ENCODE results near the gene SLC4A1.

Gene SLC4A1

DNA sequence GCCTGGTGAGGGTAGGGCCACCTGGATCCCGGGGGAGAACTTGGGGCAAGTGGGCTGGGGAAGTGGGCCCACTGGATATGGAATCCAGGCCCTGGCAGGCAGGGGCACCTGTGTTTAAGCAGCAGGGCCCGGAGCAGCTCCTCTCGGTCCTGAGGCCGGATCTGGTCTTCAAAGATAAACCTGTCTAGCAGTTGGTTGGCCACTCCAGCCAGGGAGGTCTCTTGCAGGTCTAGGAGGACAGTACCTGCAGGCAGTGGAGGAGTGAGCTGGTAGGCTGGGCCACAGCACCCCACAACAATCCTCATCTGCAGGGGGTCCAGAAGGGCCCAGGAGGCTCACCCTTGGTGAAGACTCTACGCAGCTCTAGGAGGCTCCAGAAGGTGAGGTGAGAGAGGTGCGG, 7.6 kb downstream of the SLC4A1 start:
- TF ChIP-seq, protein P1, sequence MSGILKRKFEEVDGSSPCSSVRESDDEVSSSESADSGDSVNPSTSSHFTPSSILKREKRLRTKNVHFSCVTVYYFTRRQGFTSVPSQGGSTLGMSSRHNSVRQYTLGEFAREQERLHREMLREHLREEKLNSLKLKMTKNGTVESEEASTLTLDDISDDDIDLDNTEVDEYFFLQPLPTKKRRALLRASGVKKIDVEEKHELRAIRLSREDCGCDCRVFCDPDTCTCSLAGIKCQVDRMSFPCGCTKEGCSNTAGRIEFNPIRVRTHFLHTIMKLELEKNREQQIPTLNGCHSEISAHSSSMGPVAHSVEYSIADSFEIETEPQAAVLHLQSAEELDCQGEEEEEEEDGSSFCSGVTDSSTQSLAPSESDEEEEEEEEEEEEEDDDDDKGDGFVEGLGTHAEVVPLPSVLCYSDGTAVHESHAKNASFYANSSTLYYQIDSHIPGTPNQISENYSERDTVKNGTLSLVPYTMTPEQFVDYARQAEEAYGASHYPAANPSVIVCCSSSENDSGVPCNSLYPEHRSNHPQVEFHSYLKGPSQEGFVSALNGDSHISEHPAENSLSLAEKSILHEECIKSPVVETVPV (CRISPR knock-in tag; IDR thresholded peaks at IDR 0.05), result no peak
- no peak for TF ChIP-seq PPARA (CRISPR knock-in tag; IDR thresholded peaks at IDR 0.05; ENCODE audit: borderline replicate concordance)
- ATAC-seq, result no peak

DNA sequence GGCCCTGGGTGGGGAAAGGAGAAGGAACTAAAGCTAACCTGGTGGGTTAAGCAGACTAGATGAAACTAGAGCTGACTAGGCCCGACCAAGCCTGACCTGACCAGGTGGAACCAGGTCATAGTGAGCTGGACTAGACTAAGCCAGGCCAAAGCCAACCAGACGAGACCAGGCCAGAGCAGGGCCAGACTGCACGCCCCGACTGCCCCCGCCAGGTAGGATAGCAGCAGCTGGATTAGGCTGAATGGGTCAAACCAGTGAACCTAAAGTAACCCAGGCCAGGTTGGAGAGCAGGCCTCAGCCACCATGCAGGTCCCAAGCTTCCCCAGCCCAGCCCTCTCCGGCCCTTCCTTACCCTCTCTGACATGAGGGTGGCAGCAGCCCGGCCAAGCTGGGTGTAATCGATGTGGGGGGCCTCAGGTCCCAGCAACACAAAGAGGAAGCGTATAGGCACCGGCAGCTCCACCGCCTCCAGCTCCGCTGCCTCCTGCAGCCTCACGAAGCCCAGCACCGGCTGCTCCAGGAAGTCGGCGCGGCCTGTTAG, 9.1 kb downstream of the SLC4A1 start:
- TF ChIP-seq BACH2 (CRISPR knock-in tag; IDR thresholded peaks at IDR 0.05; ENCODE audit: borderline replicate concordance) (no peak), SNAI2 (CRISPR knock-in tag; IDR thresholded peaks at IDR 0.05) (no peak), GLIS3 (CRISPR knock-in tag; IDR thresholded peaks at IDR 0.05) (no peak), CSDC2 (CRISPR knock-in tag; IDR thresholded peaks at IDR 0.05) (no peak), POU6F1 (CRISPR knock-in tag; IDR thresholded peaks at IDR 0.05; ENCODE audit: borderline replicate concordance, low read depth) (no peak), ESRRG (CRISPR knock-in tag; IDR thresholded peaks at IDR 0.05) (no peak), ZNF565 (CRISPR knock-in tag; conservative IDR thresholded peaks at IDR 0.05; ENCODE audit: low read depth) (no peak), PATZ1 (CRISPR knock-in tag; IDR thresholded peaks at IDR 0.05; ENCODE audit: borderline replicate concordance) (no peak)
- TF ChIP-seq, protein P2, sequence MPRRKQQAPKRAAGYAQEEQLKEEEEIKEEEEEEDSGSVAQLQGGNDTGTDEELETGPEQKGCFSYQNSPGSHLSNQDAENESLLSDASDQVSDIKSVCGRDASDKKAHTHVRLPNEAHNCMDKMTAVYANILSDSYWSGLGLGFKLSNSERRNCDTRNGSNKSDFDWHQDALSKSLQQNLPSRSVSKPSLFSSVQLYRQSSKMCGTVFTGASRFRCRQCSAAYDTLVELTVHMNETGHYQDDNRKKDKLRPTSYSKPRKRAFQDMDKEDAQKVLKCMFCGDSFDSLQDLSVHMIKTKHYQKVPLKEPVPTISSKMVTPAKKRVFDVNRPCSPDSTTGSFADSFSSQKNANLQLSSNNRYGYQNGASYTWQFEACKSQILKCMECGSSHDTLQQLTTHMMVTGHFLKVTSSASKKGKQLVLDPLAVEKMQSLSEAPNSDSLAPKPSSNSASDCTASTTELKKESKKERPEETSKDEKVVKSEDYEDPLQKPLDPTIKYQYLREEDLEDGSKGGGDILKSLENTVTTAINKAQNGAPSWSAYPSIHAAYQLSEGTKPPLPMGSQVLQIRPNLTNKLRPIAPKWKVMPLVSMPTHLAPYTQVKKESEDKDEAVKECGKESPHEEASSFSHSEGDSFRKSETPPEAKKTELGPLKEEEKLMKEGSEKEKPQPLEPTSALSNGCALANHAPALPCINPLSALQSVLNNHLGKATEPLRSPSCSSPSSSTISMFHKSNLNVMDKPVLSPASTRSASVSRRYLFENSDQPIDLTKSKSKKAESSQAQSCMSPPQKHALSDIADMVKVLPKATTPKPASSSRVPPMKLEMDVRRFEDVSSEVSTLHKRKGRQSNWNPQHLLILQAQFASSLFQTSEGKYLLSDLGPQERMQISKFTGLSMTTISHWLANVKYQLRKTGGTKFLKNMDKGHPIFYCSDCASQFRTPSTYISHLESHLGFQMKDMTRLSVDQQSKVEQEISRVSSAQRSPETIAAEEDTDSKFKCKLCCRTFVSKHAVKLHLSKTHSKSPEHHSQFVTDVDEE (CRISPR knock-in tag; IDR thresholded peaks at IDR 0.05), result no peak
- no peak for ATAC-seq

DNA sequence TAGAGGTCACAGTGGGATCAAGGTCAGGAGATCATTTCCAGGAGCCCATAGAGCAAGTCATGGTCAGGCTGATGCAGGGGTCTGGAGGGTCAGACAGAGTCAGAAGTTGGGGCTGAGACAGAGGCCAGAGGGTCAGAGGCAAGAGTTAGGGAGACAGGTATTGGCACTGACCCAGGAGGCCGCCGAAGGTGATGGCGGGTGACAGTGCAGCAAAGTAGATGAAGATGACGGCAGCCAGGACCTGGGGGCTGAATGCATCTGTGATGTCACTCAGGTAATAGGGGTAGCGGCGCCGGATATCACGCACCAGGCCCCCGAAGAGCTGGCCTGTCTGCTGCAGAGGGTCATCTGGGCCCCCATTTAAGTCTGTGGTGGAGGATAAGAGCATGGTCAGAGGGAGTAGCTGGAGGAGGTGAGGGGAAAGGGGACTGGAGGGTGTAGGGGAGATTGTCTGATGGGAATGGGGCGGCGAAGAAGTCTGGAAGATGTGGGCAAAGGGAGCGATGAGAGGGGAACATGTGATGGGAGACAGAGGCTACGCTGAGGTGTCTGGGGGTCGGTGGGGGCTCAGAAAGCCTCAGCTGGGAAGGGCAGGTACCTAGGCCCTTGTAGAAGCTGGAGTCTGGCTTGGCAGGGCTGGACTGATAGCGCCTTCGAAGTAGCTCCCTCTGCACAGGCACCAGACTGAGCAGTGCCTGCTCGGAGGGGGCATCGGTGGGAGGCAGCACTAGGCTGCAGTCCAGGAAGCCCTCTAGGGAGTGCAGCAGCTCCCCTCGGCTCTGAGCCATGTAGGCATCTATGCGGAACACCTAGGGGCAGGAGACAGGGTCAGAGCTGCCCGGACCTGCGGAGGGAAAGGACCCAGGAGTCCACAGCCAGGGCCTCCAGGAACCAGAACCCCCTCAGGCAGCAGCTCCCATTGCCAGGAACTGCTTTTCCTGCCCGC, 9.8 kb downstream of the SLC4A1 start:
- TF ChIP-seq TCF4 (CRISPR knock-in tag; IDR thresholded peaks at IDR 0.05; ENCODE audit: borderline replicate concordance) (no peak), SNAI2 (CRISPR knock-in tag; IDR thresholded peaks at IDR 0.05) (no peak), POU6F1 (CRISPR knock-in tag; IDR thresholded peaks at IDR 0.05; ENCODE audit: borderline replicate concordance, low read depth) (no peak), ZC3H10 (CRISPR knock-in tag; IDR thresholded peaks at IDR 0.05) (no peak), PPARA (CRISPR knock-in tag; IDR thresholded peaks at IDR 0.05; ENCODE audit: borderline replicate concordance) (no peak)
- ATAC-seq, result no peak

GRCh38 chr17:44256671-44257070, 11.3 kb downstream of the SLC4A1 start:
- no peak for ATAC-seq
- no peak for TF ChIP-seq ZNF70 (CRISPR knock-in tag; IDR thresholded peaks at IDR 0.05)
- TF ChIP-seq, protein P1 (CRISPR knock-in tag; IDR thresholded peaks at IDR 0.05), result no peak
- no peak for TF ChIP-seq ARNTL (CRISPR knock-in tag; IDR thresholded peaks at IDR 0.05; ENCODE audit: borderline replicate concordance, low read depth)
- no peak for TF ChIP-seq PATZ1 (CRISPR knock-in tag; IDR thresholded peaks at IDR 0.05; ENCODE audit: borderline replicate concordance)
- TF ChIP-seq RARB (CRISPR knock-in tag; IDR thresholded peaks at IDR 0.05), result no peak
- no peak for TF ChIP-seq ISL1 (CRISPR knock-in tag; IDR thresholded peaks at IDR 0.05)
- TF ChIP-seq ZNF565 (CRISPR knock-in tag; conservative IDR thresholded peaks at IDR 0.05; ENCODE audit: low read depth), result no peak
- no peak for TF ChIP-seq ZNF8 (CRISPR knock-in tag; IDR thresholded peaks at IDR 0.05)
- TF ChIP-seq OSR1 (CRISPR knock-in tag; IDR thresholded peaks at IDR 0.05), result no peak

Measured in SK-N-SH treated with all-trans-retinoic acid at 6 μM for 48 hours (cell line).